K562 (cell line): ENCODE measurements around the gene PBXIP1. TPM values are rescaled to one million over a fixed set of nuclear protein-coding genes. Genes with fewer than 3 reads are reported as not detected.

Source experiments
- BCOR ChIP-seq: fragments of 450-650 bp; IDR thresholded peaks from 2 replicates; pipeline ENCODE4 v1.6.1; 2016
- CTCFL ChIP-seq: IDR thresholded peaks from 2 replicates; pipeline ENCODE4 v1.6.1; 2011; ENCODE audit warnings: borderline replicate concordance, low read depth, mild to moderate bottlenecking, moderate library complexity, low read length; ENCODE audit not compliant: insufficient read depth, poor library complexity, severe bottlenecking
- FOXK2 ChIP-seq, 2 experiments: fragments of 450-650 bp; IDR thresholded peaks in 1 of 2; conservative IDR thresholded peaks in 1 of 2; 2 replicates each; pipeline ENCODE4 v1.6.1; 2016; ENCODE audit warnings: low read depth in 2 of 2, mild to moderate bottlenecking in 1 of 2
- HCFC1 ChIP-seq: IDR thresholded peaks from 2 replicates; pipeline ENCODE4 v1.6.1; 2012; ENCODE audit warnings: low read depth, low read length, improper control_type of control experiment
- HNRNPL ChIP-seq: fragments of 200-400 bp; formaldehyde crosslinking; IDR thresholded peaks from 2 replicates; pipeline ENCODE4 v1.6.1; 2017; ENCODE audit warnings: low read depth, mild to moderate bottlenecking, low read length
- MTA3 ChIP-seq: fragments of 450-650 bp; formaldehyde crosslinking; IDR thresholded peaks from 2 replicates; pipeline ENCODE4 v1.6.1; 2017; ENCODE audit warnings: mild to moderate bottlenecking, borderline replicate concordance
- RBM25 ChIP-seq: fragments of 200-400 bp; formaldehyde crosslinking; IDR thresholded peaks from 2 replicates; pipeline ENCODE4 v1.6.1; 2018; ENCODE audit warnings: low read length, low read depth, moderate library complexity; ENCODE audit not compliant: severe bottlenecking
- THRAP3 ChIP-seq: fragments of 450-650 bp; IDR thresholded peaks from 2 replicates; pipeline ENCODE4 v1.6.1; 2016; ENCODE audit warnings: mild to moderate bottlenecking, inconsistent platforms, borderline replicate concordance
- YY1 ChIP-seq, 3 experiments: IDR thresholded peaks; 2 replicates each; pipeline ENCODE4 v1.6.1; 2011; ENCODE audit warnings: low read length in 2 of 3, mild to moderate bottlenecking in 2 of 3, moderate library complexity in 2 of 3, borderline replicate concordance in 1 of 3, control low read depth in 1 of 3, low read depth in 1 of 3; ENCODE audit not compliant: insufficient read depth in 3 of 3, insufficient replicate concordance in 2 of 3, control insufficient read depth in 1 of 3, insufficient read length in 1 of 3; ENCODE audit errors: extremely low read depth in 1 of 3
- ZBTB7A ChIP-seq: IDR thresholded peaks from 2 replicates; pipeline ENCODE4 v1.6.1; 2011; ENCODE audit warnings: low read depth, mild to moderate bottlenecking, low read length, moderate library complexity, borderline replicate concordance; ENCODE audit not compliant: control insufficient read depth
- polyA plus RNA-seq, 8 experiments: library from polyadenylated mRNA; depleted of rRNA in 4 of 8; stranded (reverse) in 5 of 8; unstranded in 3 of 8; fragments of >200 nt; fragmentation: Nextera tagmentation in 2 of 8; fragmentation: Illumina TruSeq in 1 of 8; extraction: Ambion mirVana in 2 of 8; extraction: Trizol in 1 of 8; gene quantifications; 2 replicates each; pipeline versions ENCODE4 v1.2.1 to v1.2.3, GENCODE V29; 2011 to 2014; ENCODE audit warnings: inconsistent platforms in 1 of 8, missing spikeins in 1 of 8
- total RNA-seq, 7 experiments: library from RNA; depleted of rRNA in 6 of 7; stranded (reverse); fragments of >200 nt in 6 of 7; fragmentation: Illumina TruSeq in 2 of 7; extraction: Trizol in 2 of 7; gene quantifications; 2 replicates each; pipeline versions ENCODE4 v1.2.1 to v1.2.3, GENCODE V29; 2011 to 2021; ENCODE audit warnings: low replicate concordance in 1 of 7
- TF ChIP-seq, protein P1 (sequence below): sonication (generic); formaldehyde crosslinking; IDR thresholded peaks from 2 replicates; pipeline ENCODE4 v1.8.0; 2022; ENCODE audit warnings: missing genetic modification reagents, mild to moderate bottlenecking, borderline replicate concordance
- TF ChIP-seq, protein P2 (sequence below): sonication (generic); formaldehyde crosslinking; IDR thresholded peaks from 2 replicates; pipeline ENCODE4 v1.8.0; 2022; ENCODE audit warnings: missing genetic modification reagents, mild to moderate bottlenecking, moderate library complexity, borderline replicate concordance
- TF ChIP-seq, protein P3 (sequence below): IDR thresholded peaks from 3 replicates; pipeline ENCODE4 v1.6.1; 2011; ENCODE audit warnings: borderline replicate concordance, mild to moderate bottlenecking, moderate library complexity; ENCODE audit not compliant: insufficient read length; ENCODE audit errors: extremely low read depth
- TF ChIP-seq, protein P4 (sequence below): fragments of 450-650 bp; formaldehyde crosslinking; IDR thresholded peaks from 2 replicates; pipeline ENCODE4 v1.4.0; 2022; ENCODE audit warnings: missing genetic modification characterization
- TF ChIP-seq, protein P5 (sequence below): fragments of 450-650 bp; IDR thresholded peaks from 2 replicates; pipeline ENCODE4 v1.6.1; 2016

Gene PBXIP1
- total and polyA plus RNA-seq, 9 of the 15 experiments (the other 6 are each of a cell fraction or from before 2014, with no cell fraction given): 0.13 to 8.3 (median 5.8) TPM

DNA sequence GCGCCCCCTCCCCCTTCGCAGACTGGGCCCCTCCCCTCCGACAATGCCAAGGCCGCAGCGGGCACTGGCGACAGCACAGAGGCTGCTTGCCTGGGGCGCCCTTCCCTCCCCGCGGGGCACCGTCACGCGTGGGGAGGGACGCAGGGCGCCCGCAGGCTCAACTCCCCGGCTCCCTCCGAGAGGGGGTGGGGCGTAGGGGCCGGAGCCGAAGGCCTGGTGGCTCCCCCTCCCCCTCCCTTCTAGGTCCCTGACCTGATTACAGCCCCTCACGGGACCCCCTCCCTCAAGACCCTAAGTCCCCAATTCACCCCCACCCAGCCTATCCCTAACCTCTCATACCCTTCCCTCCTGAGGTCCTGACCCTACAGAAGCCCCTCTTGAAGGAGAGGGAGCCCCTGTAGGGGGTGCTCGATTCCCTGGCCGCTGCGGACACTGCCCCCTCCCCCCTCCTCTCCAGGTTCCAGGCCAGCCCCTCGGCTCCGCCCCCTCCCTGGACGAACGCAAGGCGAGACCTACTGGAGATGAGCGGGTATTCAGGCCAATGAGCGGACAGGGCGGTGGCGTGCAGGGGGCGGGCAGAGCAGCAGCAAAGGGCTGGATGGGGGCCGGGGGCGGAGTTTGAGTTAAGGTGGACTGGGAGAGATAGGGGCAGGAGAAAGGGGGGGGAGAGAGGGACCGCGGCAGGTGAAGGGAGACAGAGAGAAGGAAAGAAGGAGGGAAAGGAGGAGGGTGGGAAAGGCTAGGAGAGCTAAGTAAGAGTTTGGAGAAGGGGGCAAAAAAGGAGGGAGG lies 46.0 kb upstream of the PBXIP1 start (continued):
- TF ChIP-seq CTCFL (peak; percentile 93), HCFC1 (peak; percentile 29; the same call in 1 of the 2 replicates), HNRNPL (peak; percentile 63; the same call in 1 of the 2 replicates), THRAP3 (no peak), YY1 (IDR thresholded peaks at IDR 0.05; ENCODE audit: borderline replicate concordance in 1 of 3, control insufficient read depth in 1 of 3, extremely low read depth in 1 of 3, insufficient read depth in 3 of 3, insufficient read length in 1 of 3, insufficient replicate concordance in 2 of 3, low read depth in 1 of 3, low read length in 2 of 3) (no peak), RBM25 (no peak), ZBTB7A (peak; percentile 99), MTA3 (peak; percentile 78), FOXK2 (conservative IDR thresholded peaks at IDR 0.05 in 1 of 2, IDR thresholded peaks at IDR 0.05 in 1 of 2; ENCODE audit: low read depth in 2 of 2) (peak; percentile 42 to 46; a peak in 1 of 4 replicates), BCOR (peak; percentile 89)
- TF ChIP-seq, protein P1, sequence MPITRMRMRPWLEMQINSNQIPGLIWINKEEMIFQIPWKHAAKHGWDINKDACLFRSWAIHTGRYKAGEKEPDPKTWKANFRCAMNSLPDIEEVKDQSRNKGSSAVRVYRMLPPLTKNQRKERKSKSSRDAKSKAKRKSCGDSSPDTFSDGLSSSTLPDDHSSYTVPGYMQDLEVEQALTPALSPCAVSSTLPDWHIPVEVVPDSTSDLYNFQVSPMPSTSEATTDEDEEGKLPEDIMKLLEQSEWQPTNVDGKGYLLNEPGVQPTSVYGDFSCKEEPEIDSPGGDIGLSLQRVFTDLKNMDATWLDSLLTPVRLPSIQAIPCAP: no peak
- TF ChIP-seq, protein P2, sequence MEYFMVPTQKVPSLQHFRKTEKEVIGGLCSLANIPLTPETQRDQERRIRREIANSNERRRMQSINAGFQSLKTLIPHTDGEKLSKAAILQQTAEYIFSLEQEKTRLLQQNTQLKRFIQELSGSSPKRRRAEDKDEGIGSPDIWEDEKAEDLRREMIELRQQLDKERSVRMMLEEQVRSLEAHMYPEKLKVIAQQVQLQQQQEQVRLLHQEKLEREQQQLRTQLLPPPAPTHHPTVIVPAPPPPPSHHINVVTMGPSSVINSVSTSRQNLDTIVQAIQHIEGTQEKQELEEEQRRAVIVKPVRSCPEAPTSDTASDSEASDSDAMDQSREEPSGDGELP (CRISPR knock-in tag): peak; percentile 62; the same call in 1 of the 2 replicates
- TF ChIP-seq, protein P3, sequence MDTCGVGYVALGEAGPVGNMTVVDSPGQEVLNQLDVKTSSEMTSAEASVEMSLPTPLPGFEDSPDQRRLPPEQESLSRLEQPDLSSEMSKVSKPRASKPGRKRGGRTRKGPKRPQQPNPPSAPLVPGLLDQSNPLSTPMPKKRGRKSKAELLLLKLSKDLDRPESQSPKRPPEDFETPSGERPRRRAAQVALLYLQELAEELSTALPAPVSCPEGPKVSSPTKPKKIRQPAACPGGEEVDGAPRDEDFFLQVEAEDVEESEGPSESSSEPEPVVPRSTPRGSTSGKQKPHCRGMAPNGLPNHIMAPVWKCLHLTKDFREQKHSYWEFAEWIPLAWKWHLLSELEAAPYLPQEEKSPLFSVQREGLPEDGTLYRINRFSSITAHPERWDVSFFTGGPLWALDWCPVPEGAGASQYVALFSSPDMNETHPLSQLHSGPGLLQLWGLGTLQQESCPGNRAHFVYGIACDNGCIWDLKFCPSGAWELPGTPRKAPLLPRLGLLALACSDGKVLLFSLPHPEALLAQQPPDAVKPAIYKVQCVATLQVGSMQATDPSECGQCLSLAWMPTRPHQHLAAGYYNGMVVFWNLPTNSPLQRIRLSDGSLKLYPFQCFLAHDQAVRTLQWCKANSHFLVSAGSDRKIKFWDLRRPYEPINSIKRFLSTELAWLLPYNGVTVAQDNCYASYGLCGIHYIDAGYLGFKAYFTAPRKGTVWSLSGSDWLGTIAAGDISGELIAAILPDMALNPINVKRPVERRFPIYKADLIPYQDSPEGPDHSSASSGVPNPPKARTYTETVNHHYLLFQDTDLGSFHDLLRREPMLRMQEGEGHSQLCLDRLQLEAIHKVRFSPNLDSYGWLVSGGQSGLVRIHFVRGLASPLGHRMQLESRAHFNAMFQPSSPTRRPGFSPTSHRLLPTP: peak; percentile 38
- TF ChIP-seq, protein P4, sequence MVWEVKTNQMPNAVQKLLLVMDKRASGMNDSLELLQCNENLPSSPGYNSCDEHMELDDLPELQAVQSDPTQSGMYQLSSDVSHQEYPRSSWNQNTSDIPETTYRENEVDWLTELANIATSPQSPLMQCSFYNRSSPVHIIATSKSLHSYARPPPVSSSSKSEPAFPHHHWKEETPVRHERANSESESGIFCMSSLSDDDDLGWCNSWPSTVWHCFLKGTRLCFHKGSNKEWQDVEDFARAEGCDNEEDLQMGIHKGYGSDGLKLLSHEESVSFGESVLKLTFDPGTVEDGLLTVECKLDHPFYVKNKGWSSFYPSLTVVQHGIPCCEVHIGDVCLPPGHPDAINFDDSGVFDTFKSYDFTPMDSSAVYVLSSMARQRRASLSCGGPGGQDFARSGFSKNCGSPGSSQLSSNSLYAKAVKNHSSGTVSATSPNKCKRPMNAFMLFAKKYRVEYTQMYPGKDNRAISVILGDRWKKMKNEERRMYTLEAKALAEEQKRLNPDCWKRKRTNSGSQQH: peak; percentile 93
- TF ChIP-seq, protein P5, sequence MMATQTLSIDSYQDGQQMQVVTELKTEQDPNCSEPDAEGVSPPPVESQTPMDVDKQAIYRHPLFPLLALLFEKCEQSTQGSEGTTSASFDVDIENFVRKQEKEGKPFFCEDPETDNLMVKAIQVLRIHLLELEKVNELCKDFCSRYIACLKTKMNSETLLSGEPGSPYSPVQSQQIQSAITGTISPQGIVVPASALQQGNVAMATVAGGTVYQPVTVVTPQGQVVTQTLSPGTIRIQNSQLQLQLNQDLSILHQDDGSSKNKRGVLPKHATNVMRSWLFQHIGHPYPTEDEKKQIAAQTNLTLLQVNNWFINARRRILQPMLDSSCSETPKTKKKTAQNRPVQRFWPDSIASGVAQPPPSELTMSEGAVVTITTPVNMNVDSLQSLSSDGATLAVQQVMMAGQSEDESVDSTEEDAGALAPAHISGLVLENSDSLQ: peak; percentile 99
